GM18861 (cell line): ENCODE results near the gene HAPLN3.
"Not testable (repeated sequence)": the region's sequence is repeated elsewhere in the genome, so short reads cannot be mapped to it uniquely, and the experiment has no call there.

ENCODE experiments used
- ATAC-seq: cut with Tn5 transposase; IDR thresholded peaks from one replicate; pipeline ENCODE4 v1.9.1; 2021; ENCODE audit not compliant: unreplicated experiment

HAPLN3 gene

GRCh38 chr15:88894819-88895767 lies at the start of gene HAPLN3:
HAPLN3 (minus strand) TSS chr15:88895544; CDS start chr15:88887298, 8,246 bp downstream.
- peak; percentile 65 for ATAC-seq

GRCh38 chr15:88940110-88940675 lies 44.8 kb upstream of the HAPLN3 start:
- ATAC-seq = no peak

DNA sequence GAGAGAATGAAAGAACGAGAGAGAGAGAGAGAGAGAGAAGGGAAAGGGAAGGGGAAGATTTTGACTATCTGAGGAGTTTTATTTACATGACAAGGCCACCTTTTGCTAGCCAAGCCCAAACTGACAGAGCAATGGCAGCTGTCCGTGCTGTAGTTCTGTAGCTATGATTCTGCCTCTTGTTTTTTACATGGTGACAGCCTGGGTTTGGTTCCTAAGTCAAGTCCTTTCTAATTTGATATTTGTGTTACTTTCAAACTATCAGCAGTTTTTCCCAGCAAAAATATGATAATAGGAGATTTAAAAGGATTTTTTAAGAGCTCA lies 44.1 kb upstream of the HAPLN3 start:
- no peak for ATAC-seq

- ATAC-seq = no peak
Measured at GRCh38 chr15:88938802-88939485, 43.6 kb upstream of the HAPLN3 start.

DNA sequence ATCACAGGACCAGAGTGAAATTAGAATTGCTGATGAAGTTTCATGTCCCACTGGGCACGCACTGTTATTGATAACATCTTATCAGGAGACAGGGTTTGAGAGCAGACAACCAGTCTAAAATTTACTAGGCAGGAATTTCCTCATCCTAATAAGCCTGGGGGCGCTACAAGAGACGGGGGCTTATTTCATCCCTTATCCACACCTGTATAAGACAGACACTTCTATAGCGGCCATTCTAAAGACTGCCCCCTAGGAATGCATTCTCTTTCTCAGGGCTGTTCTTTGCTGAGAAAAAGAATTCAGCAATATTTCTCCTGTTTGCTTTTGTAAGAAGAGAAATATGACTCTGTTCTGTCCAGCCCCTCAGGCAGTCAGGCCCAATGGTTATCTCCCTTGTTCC lies 39.1 kb upstream of the HAPLN3 start:
- not testable (repeated sequence) for ATAC-seq

GRCh38 chr15:88932875-88933330 lies 37.6 kb upstream of the HAPLN3 start:
- ATAC-seq = no peak

DNA sequence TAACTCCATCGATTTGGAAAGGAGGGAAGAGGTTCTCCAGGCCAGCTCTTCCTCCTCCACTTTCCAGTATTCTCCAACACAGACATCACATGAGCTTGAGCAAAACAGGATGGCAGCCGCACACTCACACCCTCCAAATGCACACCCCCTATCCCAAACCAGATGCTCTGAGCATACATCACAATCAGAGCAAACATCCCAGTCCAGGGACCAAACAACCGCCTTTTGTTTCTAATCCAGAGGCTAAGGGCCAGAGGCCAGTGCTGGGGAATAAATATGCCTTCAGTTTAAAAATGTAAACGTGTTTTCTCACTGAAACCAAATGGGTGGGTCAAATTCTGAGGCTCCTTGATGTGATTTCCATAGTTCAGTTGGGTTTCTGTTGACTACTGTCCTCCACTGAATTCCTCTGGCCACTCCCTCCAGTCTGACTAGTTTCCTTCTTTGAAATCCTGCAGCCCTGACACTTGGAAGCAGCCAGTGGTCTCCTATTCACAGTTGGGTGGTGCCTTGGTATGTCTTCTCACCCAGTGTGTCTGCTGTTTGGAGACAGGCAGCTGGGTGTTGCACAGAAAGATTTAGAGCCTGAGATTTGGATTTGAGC lies 37.0 kb upstream of the HAPLN3 start:
- ATAC-seq = no peak

- ATAC-seq = no peak
Measured at GRCh38 chr15:88930579-88930978, 35.2 kb upstream of the HAPLN3 start.

GRCh38 chr15:88929358-88930098 lies 34.2 kb upstream of the HAPLN3 start:
- not testable (repeated sequence) for ATAC-seq

DNA sequence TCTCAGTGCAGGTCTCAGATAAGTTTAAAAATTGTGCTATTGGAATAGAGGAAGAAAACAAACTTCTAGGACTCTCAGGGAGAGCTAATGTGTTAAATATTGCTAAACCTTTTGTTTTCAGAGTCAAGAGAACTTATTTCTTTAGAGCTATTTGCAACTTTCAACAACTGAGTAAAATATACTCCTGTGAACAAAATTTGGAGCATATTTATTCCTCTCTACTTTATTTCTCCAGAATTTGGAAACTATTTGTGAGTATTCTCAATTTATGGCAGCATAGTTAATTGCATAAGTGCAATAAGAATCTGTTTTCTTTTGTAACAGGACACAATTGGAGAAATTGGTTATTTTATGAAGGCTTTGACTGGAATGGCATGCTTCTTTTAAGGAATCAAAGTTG lies 32.8 kb upstream of the HAPLN3 start:
- ATAC-seq = not testable (repeated sequence)

DNA sequence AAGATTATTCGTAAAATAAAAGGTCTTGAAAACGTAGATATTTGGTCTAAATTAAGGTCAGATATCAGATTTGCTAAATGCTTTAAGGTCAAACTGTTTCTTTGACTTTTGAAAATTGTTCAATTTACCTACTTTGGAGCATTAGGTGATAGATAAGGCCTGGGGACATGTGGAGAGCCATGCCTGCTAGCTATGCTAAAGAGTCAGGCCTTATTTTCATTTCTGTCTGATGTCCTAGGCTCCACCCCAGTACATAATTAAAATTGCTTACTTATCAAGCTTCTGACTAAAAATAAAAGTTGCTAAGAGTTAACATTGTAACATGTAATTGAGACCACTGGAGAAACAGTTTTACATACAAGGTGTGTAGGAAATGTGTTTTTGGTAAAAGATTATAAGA lies 30.3 kb upstream of the HAPLN3 start:
- ATAC-seq = not testable (repeated sequence)

- ATAC-seq = peak; percentile 63
Measured at GRCh38 chr15:88920892-88921435, 25.6 kb upstream of the HAPLN3 start.

GRCh38 chr15:88920186-88920891 lies 25.0 kb upstream of the HAPLN3 start:
- no peak for ATAC-seq

- peak; percentile 86 for ATAC-seq
Measured at GRCh38 chr15:88918738-88919137, 23.4 kb upstream of the HAPLN3 start.

GRCh38 chr15:88917760-88918159 lies 22.4 kb upstream of the HAPLN3 start:
- no peak for ATAC-seq

GRCh38 chr15:88915354-88915753 lies 20.0 kb upstream of the HAPLN3 start:
- no peak for ATAC-seq

GRCh38 chr15:88913850-88914169 lies 18.5 kb upstream of the HAPLN3 start:
- no peak for ATAC-seq

DNA sequence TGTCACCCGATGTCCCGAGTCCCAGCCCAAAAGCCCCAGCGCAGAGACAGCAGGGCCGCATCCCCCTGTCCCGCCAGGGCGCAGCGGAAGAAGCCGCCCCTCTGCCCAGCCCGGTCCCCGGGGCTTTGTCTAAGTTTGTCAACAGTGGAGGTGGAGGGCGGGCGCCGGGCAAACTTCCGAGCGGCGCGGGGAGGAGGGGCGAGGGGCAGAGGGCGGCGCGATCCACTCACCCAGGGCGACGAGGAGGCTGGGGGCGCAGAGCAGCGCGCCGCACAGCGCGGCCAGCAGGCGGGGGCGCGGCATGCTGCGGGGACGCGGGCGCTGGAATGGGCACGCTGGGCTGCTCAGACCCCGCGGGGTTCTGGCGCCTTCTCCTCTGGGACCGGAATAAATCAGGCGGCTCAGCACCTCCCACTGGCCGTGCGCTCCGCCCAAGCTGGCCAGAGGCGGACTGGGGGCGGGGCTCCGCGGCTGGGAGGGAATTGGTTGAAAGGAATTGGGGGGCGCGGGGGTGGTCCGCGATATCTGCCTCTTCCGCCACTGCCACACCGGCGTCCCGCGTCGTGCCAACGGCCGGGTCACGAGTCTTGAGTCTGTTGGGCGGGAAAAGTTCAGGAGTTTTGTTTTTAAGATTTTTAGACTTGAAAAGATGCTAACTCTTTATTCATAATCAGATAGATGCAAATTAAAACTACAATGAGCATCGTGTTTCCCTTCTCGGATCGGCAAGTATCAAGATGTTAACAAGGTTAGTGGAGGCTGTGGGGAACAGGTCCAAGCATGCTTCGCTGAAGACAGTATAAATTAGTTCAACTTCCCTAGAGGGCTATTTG lies 17.9 kb upstream of the HAPLN3 start, which contains the start of gene MFGE8:
TSS of gene MFGE8 (minus strand) at position 363 of the 833 bp plus-strand sequence. CDS start at position 303, 60 bp downstream.
- peak; percentile 67 for ATAC-seq

DNA sequence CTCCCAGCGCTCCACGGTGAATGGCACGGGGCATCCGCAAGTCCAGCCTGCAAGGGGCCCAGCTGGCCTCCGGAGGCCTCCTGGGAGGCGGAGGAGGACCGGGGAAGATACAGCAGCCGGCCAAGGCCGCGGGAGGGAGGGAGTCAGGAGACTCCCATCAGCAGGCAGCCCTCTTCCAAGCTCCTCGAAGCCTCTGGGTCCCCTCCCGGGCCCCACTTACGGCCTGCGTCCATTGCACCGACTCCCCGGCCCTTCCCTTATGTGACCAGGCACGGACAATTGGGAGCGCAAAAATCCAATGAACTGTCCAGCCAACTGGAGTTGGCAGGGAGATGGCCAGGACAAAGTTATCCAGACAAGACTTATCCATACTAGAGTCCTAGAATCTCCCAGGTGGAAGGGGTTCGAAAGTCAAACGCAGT lies 17.2 kb upstream of the HAPLN3 start:
- ATAC-seq = no peak
